ENCODE data around the gene SLC45A2. TPM values are rescaled to one million over a fixed set of nuclear protein-coding genes. Genes with fewer than 3 reads are reported as not detected.

The SLC45A2 gene
- total and polyA plus RNA-seq, 10 donors = 0.07 to 0.74 TPM; not detected in 8

DNA sequence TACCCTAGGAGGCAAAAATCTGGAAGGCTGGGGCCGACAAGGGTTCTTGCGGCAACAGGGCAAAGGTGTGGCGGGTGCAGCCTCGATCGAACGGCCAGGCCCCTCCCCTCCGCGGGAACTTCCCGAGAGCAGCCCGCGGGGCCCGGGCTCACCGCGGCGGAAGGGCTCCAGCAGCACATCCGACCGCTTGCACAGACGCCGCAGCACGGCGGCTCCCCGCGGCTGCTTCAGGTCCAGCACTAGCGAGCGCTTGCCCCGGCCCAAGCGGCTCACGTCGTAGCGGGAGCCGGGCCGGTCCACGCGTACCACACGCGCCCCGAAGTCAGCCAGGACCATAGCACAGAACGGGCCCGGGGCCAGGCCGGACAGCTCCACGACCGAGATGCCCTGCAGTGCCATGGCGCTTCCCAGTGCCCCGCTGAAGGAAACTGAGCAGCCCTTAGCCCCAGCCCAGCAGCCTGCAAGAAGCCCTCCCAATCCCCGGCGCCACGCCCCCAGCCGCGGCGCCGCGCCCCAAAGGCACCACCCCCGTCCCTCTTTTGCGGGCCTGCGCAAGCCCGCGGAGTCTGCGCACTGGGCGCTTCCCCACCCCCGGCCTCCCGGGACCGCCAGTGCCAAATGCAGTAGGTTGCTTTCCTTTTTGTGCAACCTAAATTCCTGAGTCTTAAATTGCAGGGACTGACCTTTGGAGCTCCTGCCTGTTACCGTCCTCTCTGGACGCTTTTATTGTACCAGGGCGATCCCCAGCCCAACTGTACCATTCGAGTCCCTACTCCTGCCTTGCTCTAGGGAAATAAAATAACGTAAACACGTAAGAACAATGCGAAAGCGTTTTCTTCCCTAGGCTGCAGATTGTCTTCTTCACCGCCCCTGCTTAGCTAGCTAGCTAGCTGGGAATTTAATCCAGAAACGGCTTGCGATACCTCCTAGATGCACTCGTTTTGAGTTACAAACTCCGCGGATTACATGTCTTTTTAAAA, 23.4 kb upstream of the SLC45A2 start, which contains the start of gene AMACR:
TSS of gene AMACR (minus strand) at position 430 of the 980 bp plus-strand sequence. CDS start at position 399, 31 bp downstream.
- peaks cover 5 to 31% (median 20%) of the 10 kb centered on the region in 6 donors for H3K4me1 ChIP-seq
- peak within 1 kb of the TSS; percentile 87 to 96 (median 94) for H3K27ac ChIP-seq
- intact Hi-C loops (cut with DNase I; ENCODE audit: low total_unique reads) = no loop called here
- peak within 1 kb of the TSS; percentile 59 to 91 (median 80) for H3K4me3 ChIP-seq
- TF ChIP-seq, protein P1, sequence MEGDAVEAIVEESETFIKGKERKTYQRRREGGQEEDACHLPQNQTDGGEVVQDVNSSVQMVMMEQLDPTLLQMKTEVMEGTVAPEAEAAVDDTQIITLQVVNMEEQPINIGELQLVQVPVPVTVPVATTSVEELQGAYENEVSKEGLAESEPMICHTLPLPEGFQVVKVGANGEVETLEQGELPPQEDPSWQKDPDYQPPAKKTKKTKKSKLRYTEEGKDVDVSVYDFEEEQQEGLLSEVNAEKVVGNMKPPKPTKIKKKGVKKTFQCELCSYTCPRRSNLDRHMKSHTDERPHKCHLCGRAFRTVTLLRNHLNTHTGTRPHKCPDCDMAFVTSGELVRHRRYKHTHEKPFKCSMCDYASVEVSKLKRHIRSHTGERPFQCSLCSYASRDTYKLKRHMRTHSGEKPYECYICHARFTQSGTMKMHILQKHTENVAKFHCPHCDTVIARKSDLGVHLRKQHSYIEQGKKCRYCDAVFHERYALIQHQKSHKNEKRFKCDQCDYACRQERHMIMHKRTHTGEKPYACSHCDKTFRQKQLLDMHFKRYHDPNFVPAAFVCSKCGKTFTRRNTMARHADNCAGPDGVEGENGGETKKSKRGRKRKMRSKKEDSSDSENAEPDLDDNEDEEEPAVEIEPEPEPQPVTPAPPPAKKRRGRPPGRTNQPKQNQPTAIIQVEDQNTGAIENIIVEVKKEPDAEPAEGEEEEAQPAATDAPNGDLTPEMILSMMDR (IDR thresholded peaks at IDR 0.05 in 8 of 11, conservative IDR thresholded peaks at IDR 0.05 in 3 of 11) = peak in 2 of 11 experiments; percentile 11 to 23
- TF ChIP-seq POLR2A (IDR thresholded peaks at IDR 0.05) (peak in 2 of 3 donors; percentile 77 to 86), POLR2AphosphoS5 (IDR thresholded peaks at IDR 0.05) (peak; percentile 94 to 97 (median 96))
- 0 to 1% (median 0%) methylated on average over 34 to 76 of the region's 76 CpGs for WGBS, 5 donors
- peak; percentile 98 for DNase-seq
- H3K27me3 ChIP-seq (replicated peaks in 1 of 7) = no peaks in the 10 kb centered on the region
- peaks cover 0 to 25% (median 10%) of the 10 kb centered on the region in 6 donors for H3K36me3 ChIP-seq
- no peaks in the 10 kb centered on the region for H3K9me3 ChIP-seq

DNA sequence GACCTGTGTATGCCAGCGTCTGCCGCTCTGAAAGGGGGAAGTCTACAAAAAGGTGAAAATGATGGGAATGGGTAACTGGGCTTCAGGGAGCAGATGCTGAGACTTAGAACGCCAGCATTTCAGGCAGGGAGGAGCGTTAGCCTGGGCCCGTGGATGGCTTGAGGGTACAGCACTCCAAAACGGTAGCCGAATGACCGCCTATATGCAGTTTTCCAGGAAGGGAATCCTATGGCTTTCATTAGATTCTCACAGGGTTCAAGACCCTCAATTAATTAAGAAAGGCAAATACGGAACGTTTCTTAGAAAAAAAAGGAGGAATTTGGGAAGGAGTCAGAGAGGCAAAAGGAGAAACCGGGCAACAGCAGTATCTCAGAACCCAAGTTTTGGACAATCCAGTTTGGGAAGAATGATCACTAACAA, 22.7 kb upstream of the SLC45A2 start:
- Histone ChIP-seq H3K27me3 (replicated peaks in 1 of 7) (no peaks in the 10 kb centered on the region), H3K27ac (peak overlapping the region; percentile 87 to 96 (median 94)), H3K9me3 (no peaks in the 10 kb centered on the region), H3K4me3 (peak overlapping the region; percentile 59 to 91 (median 80)), H3K4me1 (peaks cover 5 to 31% (median 20%) of the 10 kb centered on the region in 6 donors), H3K36me3 (peaks cover 0 to 32% (median 10%) of the 10 kb centered on the region in 6 donors)
- intact Hi-C loops (cut with DNase I; ENCODE audit: low total_unique reads) = no loop called here
- DNase-seq = peak; percentile 75
- WGBS, 5 donors = 4 to 8% (median 7%) methylated on average over 11 of the region's 11 CpGs
- no peak for TF ChIP-seq POLR2A (IDR thresholded peaks at IDR 0.05)
- TF ChIP-seq, protein P1 (IDR thresholded peaks at IDR 0.05 in 8 of 11, conservative IDR thresholded peaks at IDR 0.05 in 3 of 11) = no peak
- no peak for TF ChIP-seq POLR2AphosphoS5 (IDR thresholded peaks at IDR 0.05)

DNA sequence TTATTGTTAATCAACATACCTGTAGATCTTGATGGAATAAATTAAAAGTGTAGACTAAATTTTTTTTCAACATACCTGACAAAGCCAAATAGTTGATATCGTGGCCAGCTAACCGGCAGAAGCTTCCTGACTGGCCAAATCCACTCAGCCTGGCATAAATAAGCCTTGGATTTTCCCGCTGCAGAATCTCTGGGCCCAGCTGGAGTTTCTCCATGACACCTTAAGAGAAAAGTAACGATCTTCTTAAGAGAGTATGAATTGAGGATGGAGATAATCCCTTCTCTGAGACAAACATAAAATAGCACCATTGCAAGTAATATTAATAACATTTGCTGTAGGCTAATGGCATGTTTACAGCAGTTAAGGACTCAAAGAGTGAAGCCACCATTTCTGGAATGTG, 21.2 kb upstream of the SLC45A2 start:
- intact Hi-C loops (cut with DNase I; ENCODE audit: low total_unique reads) = no loop called here
- H3K36me3 ChIP-seq = peaks cover 0 to 44% (median 15%) of the 10 kb centered on the region in 6 donors
- H3K27ac ChIP-seq = no peak overlapping the region
- no peaks in the 10 kb centered on the region for H3K9me3 ChIP-seq
- 92 to 98% (median 96%) methylated on average over 4 of the region's 4 CpGs for WGBS, 5 donors
- no peak overlapping the region for H3K4me3 ChIP-seq
- H3K4me1 ChIP-seq = peaks cover 5 to 31% (median 20%) of the 10 kb centered on the region in 6 donors
- DNase-seq = no peak
- no peaks in the 10 kb centered on the region for H3K27me3 ChIP-seq (replicated peaks in 1 of 7)
- TF ChIP-seq, protein P1 (IDR thresholded peaks at IDR 0.05 in 8 of 11, conservative IDR thresholded peaks at IDR 0.05 in 3 of 11) = no peak
- TF ChIP-seq POLR2AphosphoS5 (IDR thresholded peaks at IDR 0.05) = no peak
- TF ChIP-seq POLR2A (IDR thresholded peaks at IDR 0.05) = no peak

DNA sequence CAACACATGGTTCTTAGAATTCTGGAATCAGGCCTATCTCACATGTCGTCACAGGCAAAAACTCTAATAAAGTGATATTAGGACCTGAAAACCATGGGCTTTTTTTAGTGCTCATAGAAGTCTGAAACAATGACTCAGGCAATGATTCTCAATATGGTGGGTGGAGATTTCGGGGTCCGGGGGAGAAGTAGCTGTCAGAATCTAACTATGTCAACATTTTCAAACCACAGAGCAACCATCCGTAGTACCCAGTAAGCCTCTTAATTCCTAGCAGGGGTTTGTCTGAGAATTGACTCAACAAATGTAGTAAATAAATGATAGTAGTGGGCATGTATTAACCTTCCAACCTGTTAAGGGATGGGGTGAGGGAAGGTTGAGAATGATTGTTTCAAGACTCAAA, 20.7 kb upstream of the SLC45A2 start:
- WGBS, 5 donors = 74 to 92% (median 89%) methylated on average over 4 of the region's 4 CpGs
- no peak overlapping the region for H3K4me3 ChIP-seq

More for the DNA sequence above, 20.7 kb upstream of the SLC45A2 start:
- peaks cover 5 to 31% (median 20%) of the 10 kb centered on the region in 6 donors for H3K4me1 ChIP-seq
- no peaks in the 10 kb centered on the region for H3K9me3 ChIP-seq
- DNase-seq = no peak
- H3K27ac ChIP-seq = no peak overlapping the region
- H3K36me3 ChIP-seq = peaks cover 0 to 48% (median 16%) of the 10 kb centered on the region in 6 donors
- TF ChIP-seq POLR2AphosphoS5 (IDR thresholded peaks at IDR 0.05) = no peak
- no peak for TF ChIP-seq POLR2A (IDR thresholded peaks at IDR 0.05)
- TF ChIP-seq, protein P1 (IDR thresholded peaks at IDR 0.05 in 8 of 11, conservative IDR thresholded peaks at IDR 0.05 in 3 of 11) = no peak
- intact Hi-C loops (cut with DNase I; ENCODE audit: low total_unique reads) = no loop called here
- no peaks in the 10 kb centered on the region for H3K27me3 ChIP-seq (replicated peaks in 1 of 7)
